GM23338 (cell line): ENCODE measurements around the gene KIF19. TPM values are rescaled to one million over a fixed set of nuclear protein-coding genes. Genes with fewer than 3 reads are reported as not detected.
A peak's percentile ranks its signal among the peaks of the same experiment; 100 is the strongest.

Experiments used
- ATAC-seq: fragments of 200-7000 bp; cut with Tn5 transposase; 3 replicates; pipeline ENCODE4 v1.9.1; 2020
- DNase-seq: peaks from one replicate; pipeline ENCODE4 v3.0.0-alpha.2; 2015; ENCODE audit warnings: low spot score
- H2AFZ ChIP-seq: fragments of 200-600 bp; sonication (generic); 2 replicates; pipeline ENCODE4 v1.8.0; 2016; ENCODE audit warnings: antibody characterized with exemption, mild to moderate bottlenecking, moderate library complexity
- H3F3A ChIP-seq: fragments of 200-600 bp; sonication (generic); replicated peaks from 2 replicates; pipeline ENCODE4 v1.8.0; 2017; ENCODE audit warnings: antibody characterized with exemption, mixed run types, low read depth
- H3K27ac ChIP-seq: fragments of 200-600 bp; sonication (generic); 2 replicates; pipeline ENCODE4 v1.6.1; 2016; ENCODE audit warnings: low read depth
- H3K27me3 ChIP-seq: fragments of 200-600 bp; sonication (generic); 2 replicates; pipeline ENCODE4 v1.8.0; 2016; ENCODE audit warnings: mild to moderate bottlenecking, mixed run types, moderate library complexity; ENCODE audit not compliant: insufficient read depth
- H3K36me3 ChIP-seq: fragments of 200-600 bp; sonication (generic); 2 replicates; pipeline ENCODE4 v1.8.0; 2016; ENCODE audit warnings: mild to moderate bottlenecking; ENCODE audit not compliant: insufficient read depth
- H3K4me1 ChIP-seq: fragments of 200-600 bp; sonication (generic); 2 replicates; pipeline ENCODE4 v1.8.0; 2016; ENCODE audit warnings: mild to moderate bottlenecking, moderate library complexity; ENCODE audit not compliant: insufficient read depth
- H3K4me2 ChIP-seq: fragments of 200-600 bp; sonication (generic); 2 replicates; pipeline ENCODE4 v1.7.1; 2017; ENCODE audit warnings: mixed run types
- H3K4me3 ChIP-seq: fragments of 200-600 bp; sonication (generic); 2 replicates; pipeline ENCODE4 v1.6.1; 2016; ENCODE audit warnings: mixed run types
- H3K79me2 ChIP-seq: fragments of 200-600 bp; sonication (generic); replicated peaks from 2 replicates; pipeline ENCODE4 v1.8.0; 2017; ENCODE audit warnings: mild to moderate bottlenecking; ENCODE audit not compliant: insufficient read depth
- H3K9me2 ChIP-seq: fragments of 200-600 bp; sonication (generic); 2 replicates; pipeline ENCODE4 v1.8.0; 2017; ENCODE audit not compliant: insufficient read depth
- H4K20me1 ChIP-seq: fragments of 200-600 bp; sonication (generic); replicated peaks from 2 replicates; pipeline ENCODE4 v1.8.0; 2017; ENCODE audit warnings: mild to moderate bottlenecking; ENCODE audit not compliant: insufficient read depth
- H3K27ac Mint-ChIP-seq: 2 replicates; pipeline ENCODE4 v1.8.0; 2020; ENCODE audit warnings: inconsistent platforms, mild to moderate bottlenecking, moderate library complexity, mixed read lengths
- H3K27me3 Mint-ChIP-seq: 3 replicates; pipeline ENCODE4 v1.8.0; 2022; ENCODE audit warnings: low read depth, mild to moderate bottlenecking, moderate library complexity, mixed read lengths, inconsistent platforms; ENCODE audit not compliant: insufficient read depth, poor library complexity
- H3K36me3 Mint-ChIP-seq: 3 replicates; pipeline ENCODE4 v1.8.0; 2021; ENCODE audit warnings: low read depth, mild to moderate bottlenecking, inconsistent platforms, moderate library complexity, mixed read lengths
- H3K4me1 Mint-ChIP-seq: 3 replicates; pipeline ENCODE4 v1.8.0; 2020; ENCODE audit warnings: mild to moderate bottlenecking, inconsistent platforms, mixed read lengths
- H3K4me3 Mint-ChIP-seq: 3 replicates; pipeline ENCODE4 v1.8.0; 2021; ENCODE audit warnings: moderate library complexity, mild to moderate bottlenecking, inconsistent platforms, mixed read lengths
- H3K9me3 Mint-ChIP-seq: 3 replicates; pipeline ENCODE4 v1.8.0; 2020; ENCODE audit warnings: moderate library complexity, mild to moderate bottlenecking, inconsistent platforms, mixed read lengths
- CTCF ChIP-seq, 2 experiments: fragments of 200-600 bp in 1 of 2; sonication (generic) in 1 of 2; conservative IDR thresholded peaks; 2 replicates each; pipeline versions ENCODE4 v1.5.1 to v1.6.1; 2016 to 2017; ENCODE audit warnings: antibody characterized with exemption in 2 of 2, low read depth in 2 of 2, mild to moderate bottlenecking in 2 of 2, moderate library complexity in 1 of 2
- EZH2 ChIP-seq: fragments of 200-600 bp; sonication (generic); IDR thresholded peaks from one replicate; pipeline ENCODE4 v1.8.0; 2017; ENCODE audit warnings: antibody characterized with exemption, mild to moderate bottlenecking, low read depth; ENCODE audit not compliant: unreplicated experiment
- STAT1 ChIP-seq: IDR thresholded peaks from one replicate; pipeline ENCODE4 v1.6.1; 2016; ENCODE audit warnings: antibody characterized with exemption; ENCODE audit not compliant: unreplicated experiment
- ZNF114 ChIP-seq: fragments of 250-450 bp; sonication (Bioruptor Pico); IDR thresholded peaks from 2 replicates; pipeline ENCODE4 v1.5.0; 2020; ENCODE audit warnings: mild to moderate bottlenecking, moderate library complexity
- ZNF462 ChIP-seq: fragments of 250-450 bp; sonication (Bioruptor Pico); IDR thresholded peaks from 2 replicates; pipeline ENCODE4 v1.5.0; 2020; ENCODE audit warnings: mild to moderate bottlenecking, moderate library complexity
- polyA plus RNA-seq: library from polyadenylated mRNA; unstranded; fragments of >200 nt; fragmentation: Nextera tagmentation; extraction: Ambion mirVana; gene quantifications from 2 replicates; pipeline ENCODE4 v1.2.1, GENCODE V29; 2016
- total RNA-seq: library from RNA; depleted of rRNA; stranded (reverse); fragments of >200 nt; shearing (Covaris generic); gene quantifications from 2 replicates; pipeline ENCODE4 v1.2.3, GENCODE V29; 2014

The KIF19 gene
- total and polyA plus RNA-seq, 2 experiments from 2014 or later: 0.35 to 0.36 TPM

GRCh38 chr17:74367206-74367605, 41.2 kb downstream of the KIF19 start, which contains the start of gene GPR142 (continued):
- TF ChIP-seq ZNF462 (no peak), STAT1 (no peak), CTCF (conservative IDR thresholded peaks at IDR 0.05; ENCODE audit: low read depth in 2 of 2) (no peak), EZH2 (no peak), ZNF114 (CRISPR knock-in tag) (no peak)

GRCh38 chr17:74368341-74369081, 42.5 kb downstream of the KIF19 start:
- Mint-ChIP-seq H3K4me3 (no peak overlapping the region), H3K36me3 (no peaks in the 10 kb centered on the region), H3K27ac (no peak overlapping the region), H3K27me3 (peaks cover 10% of the 10 kb centered on the region), H3K4me1 (peaks cover 9% of the 10 kb centered on the region), H3K9me3 (no peaks in the 10 kb centered on the region)
- no peak overlapping the region for H3K27ac ChIP-seq
- 0 out of 2 replicates have a peak overlapping the region, but pooled peaks have one; percentile 59 for H2AFZ ChIP-seq
- H3K27me3 ChIP-seq: no peaks in the 10 kb centered on the region
- no peak overlapping the region for H3K4me3 ChIP-seq
- DNase-seq: peak; percentile 76
- no peaks in the 10 kb centered on the region for H3K79me2 ChIP-seq
- H3K36me3 ChIP-seq: no peaks in the 10 kb centered on the region
- no peaks in the 10 kb centered on the region for H3K4me1 ChIP-seq
- no peaks in the 10 kb centered on the region for H3F3A ChIP-seq
- no peaks in the 10 kb centered on the region for H4K20me1 ChIP-seq
- no peaks in the 10 kb centered on the region for H3K9me2 ChIP-seq
- ATAC-seq: peak; percentile 81
- H3K4me2 ChIP-seq: no peak overlapping the region
- peak; percentile 79 to 95 for TF ChIP-seq CTCF (conservative IDR thresholded peaks at IDR 0.05; ENCODE audit: low read depth in 2 of 2)
